Tongue (tissue), 2 donors: Measurements from ENCODE around the gene CUL2. TPM values are rescaled to one million over a fixed set of nuclear protein-coding genes. Genes with fewer than 3 reads are reported as not detected.
A peak's percentile ranks its signal among the peaks of the same experiment; 100 is the strongest.
"Not testable (repeated sequence)": the region's sequence is repeated elsewhere in the genome, so short reads cannot be mapped to it uniquely, and the experiment has no call there.

ENCODE experiments used
- DNase-seq: peaks from one replicate; pipeline ENCODE4 v3.0.0-alpha.2; 2015
- total RNA-seq: library from RNA; depleted of rRNA; stranded (reverse); fragments of >200 nt; gene quantifications from one replicate; pipeline ENCODE4 v1.2.3, GENCODE V29; 2014

CUL2 gene
- total RNA-seq, 1 donor from 2014 or later, result 60.4 TPM

GRCh38 chr10:35079763-35080162, 10.4 kb downstream of the CUL2 start:
- no peak for DNase-seq

DNA sequence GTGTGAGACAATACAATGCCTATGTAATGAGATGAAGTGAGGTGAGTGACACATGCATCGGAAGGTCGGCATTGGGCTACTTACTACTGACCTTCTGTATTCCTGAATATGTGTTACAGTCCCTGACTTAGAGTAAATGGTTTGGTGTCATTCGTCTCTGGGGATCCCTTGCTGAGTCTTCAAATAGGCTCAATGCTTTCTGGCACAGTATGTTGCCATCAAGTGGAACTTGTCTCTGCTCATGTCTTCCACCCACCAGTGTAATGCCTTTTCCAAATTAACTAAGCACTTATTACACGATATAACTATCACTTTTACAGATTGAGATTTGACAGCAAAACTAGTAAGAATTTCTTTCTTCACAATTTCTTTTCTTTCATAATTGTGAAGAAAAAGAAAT, 10.9 kb downstream of the CUL2 start:
- DNase-seq, result no peak

GRCh38 chr10:35075228-35075627, 14.9 kb downstream of the CUL2 start:
- no peak for DNase-seq

GRCh38 chr10:35074266-35074665, 15.9 kb downstream of the CUL2 start:
- DNase-seq, result no peak

GRCh38 chr10:35070521-35070920, 19.6 kb downstream of the CUL2 start:
- no peak for DNase-seq

DNA sequence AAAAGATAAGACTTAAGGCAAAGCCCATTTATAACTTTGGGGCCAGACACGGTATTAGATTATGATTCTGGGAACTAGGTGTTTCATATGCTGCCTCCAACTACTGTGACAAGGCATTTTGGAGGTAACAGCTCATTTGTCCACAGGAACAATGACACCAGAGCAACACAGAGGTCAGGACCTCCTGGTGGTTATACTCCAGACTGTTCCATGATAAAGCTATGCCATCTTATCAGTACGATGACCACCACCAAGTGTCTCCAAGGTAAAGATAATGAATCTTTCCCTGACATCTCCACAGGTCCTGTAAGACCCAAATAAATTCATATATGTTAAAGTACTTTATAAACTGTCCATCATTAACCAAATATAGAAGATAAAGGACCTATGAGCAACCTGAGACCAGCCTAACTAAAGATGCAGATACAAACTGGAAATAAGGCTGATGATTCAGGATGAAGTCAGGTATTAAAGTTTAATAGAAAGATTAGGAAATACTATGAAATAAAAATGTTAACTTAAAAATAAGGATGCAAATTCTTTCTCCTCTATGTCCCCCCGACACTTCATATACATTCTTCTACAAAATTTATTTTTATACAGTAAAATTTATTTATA, 26.2 kb downstream of the CUL2 start:
- no peak for DNase-seq

DNA sequence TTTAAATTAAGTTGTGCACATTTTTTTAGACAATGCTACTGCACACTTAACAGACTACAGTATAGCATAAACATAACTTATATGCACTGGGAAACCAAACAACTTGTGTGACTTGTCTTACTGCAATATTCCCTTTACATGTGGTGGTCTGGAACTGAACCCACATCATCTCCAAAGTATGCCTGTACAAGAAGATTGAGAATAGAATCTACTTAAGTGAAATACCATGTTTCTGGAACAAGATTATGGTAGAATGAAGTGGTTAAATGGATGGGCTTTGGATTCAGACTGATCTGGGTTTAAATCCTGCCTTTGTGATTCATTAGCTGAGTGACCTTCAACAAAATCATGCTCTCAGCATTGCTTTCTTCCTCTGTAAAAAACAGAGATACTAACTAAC, 30.7 kb downstream of the CUL2 start:
- DNase-seq, result no peak

- no peak for DNase-seq
These were observed 31.5 kb downstream of the CUL2 start for GRCh38 chr10:35058686-35059085.

- DNase-seq, result no peak
These were observed 32.0 kb downstream of the CUL2 start for GRCh38 chr10:35058134-35058533.

DNA sequence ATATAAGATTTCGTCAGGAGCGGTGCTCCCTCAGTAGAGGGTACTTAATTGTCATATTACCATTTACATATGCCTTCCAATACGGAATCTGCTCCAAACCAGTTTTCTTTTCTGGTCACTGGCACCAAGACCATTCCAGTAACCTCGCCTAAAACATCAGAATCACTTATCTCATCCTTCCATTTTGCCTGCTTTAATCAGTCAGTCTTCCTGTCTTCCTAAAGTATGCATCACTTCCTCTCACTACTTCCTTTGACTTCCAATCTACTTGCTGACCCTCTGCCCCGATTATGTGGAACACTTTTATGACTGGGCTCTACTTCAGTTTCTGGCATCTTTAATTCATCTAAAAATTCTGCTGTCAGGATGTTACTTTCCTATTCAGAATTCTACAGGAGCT, 33.5 kb downstream of the CUL2 start:
- no peak for DNase-seq

- no peak for DNase-seq
These were observed 34.0 kb downstream of the CUL2 start for GRCh38 chr10:35056133-35056532.

- DNase-seq, result no peak
These were observed 39.6 kb downstream of the CUL2 start for GRCh38 chr10:35050568-35050967.

DNA sequence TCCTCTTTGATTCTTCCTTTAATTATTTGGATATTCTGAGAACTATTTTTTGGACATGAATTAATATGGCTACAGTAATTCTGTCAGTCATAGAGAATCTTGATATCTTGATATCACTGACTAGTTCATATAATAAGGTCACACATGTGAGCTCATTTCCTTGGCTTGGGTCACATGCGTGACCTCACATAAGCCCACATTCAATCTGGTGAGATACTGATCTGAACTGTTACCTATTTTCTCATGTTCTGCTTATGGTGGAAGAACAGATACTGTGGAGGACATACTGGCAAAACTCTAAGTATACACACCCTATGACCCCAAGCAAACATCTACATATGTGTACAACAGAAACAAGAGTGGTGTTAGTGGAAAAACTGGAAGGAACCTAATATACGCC, 44.1 kb downstream of the CUL2 start:
- DNase-seq, result no peak

- DNase-seq, result not testable (repeated sequence)
These were observed 44.9 kb downstream of the CUL2 start for GRCh38 chr10:35045275-35045674.

DNA sequence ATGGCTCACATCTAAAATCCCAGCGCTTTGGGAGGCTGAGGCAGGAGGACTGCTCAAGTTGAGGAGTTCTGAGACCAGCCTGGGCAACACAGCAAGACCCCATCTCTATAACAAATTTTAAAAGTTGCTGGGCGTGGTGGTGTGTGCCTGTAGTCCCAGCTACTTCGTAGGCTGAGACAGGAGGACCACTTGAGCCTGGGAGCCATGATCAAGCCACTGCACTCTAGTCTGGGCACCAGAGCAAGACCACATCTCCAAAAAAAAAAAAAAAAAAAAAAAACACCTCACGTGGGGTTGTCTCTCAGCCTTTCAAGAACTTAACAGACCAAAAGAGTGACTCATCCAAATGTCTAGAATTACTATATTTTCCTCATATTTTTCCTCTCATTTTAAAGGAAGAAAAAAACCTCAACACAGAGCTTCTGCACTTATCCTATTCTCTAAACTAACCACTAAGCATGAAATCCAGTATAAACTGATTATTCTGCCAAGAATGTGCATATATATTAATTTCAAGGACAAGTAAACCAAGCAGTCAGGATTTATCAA, 46.3 kb downstream of the CUL2 start:
- no peak for DNase-seq

DNA sequence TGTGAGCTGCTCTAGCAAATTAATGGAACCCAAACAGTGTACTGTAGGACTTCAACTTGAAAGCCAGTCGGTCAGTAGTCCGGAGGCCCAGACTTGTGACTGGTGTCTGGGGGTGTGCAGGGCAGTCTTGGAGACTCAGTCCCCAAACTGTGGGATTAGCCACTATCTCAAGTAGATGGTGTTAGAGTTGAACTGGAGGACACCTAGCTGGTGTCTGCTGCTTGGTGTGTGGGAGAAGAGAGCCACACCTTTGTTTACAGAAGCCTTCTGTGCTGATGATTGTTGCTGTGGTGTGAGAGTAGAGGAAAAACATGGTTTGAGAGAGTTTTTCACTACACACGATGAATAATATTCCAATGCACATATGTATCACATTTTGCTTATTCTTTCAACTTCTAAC, 47.4 kb downstream of the CUL2 start:
- no peak for DNase-seq

DNA sequence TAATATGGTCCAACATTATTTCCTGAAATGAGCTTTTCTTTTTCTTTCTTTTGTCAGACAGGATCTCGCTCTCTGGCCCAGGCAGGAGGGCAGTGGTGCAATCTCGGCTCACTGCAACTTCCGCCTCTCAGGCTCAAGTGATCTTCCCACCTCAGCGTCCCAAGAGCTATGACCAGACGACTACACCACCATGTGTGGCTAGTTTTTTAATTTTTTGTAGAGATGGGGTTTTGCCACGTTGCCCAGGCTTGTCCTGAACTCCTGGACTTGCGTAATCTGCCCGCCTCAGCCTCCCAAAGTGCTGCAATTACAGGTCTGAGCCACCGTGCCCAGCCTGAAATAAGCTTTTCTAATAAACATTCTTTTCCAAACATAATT, 48.6 kb downstream of the CUL2 start:
- no peak for DNase-seq

DNA sequence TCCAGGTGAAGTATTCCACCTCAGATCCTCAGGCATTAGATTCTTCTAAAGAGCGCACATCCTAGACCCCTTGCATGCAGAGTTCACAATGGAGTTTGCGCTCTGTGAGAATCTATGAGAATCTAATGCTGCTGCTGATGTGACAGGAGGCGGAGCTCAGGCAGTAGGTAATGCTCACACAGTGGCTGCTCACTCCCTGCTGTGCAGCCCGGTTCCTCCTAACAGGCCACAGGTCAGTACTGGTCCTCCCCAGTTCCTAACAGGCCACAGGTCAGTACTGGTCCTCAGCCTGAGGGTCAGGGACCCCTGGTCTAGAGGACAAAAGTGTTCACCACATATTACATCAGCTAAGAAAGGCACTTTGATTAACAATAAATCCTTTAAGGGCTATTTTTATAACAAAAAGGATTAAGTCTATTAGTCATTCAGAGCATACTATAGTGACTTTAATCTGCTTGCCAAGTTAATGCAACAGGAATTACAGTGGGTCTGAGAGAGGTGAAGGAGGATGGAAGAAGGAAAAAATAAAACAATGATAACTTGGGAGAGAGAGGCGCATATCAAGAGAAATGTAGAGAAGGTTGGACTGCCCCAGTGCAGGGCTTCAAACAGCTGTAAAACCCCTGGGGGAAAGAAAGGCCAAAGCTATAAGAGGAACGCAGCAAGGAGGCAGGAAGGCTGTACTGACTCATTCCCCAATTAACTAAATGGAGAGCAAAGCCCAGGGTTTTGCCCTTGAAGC, 49.2 kb downstream of the CUL2 start:
- peak; percentile 5 for DNase-seq

DNA sequence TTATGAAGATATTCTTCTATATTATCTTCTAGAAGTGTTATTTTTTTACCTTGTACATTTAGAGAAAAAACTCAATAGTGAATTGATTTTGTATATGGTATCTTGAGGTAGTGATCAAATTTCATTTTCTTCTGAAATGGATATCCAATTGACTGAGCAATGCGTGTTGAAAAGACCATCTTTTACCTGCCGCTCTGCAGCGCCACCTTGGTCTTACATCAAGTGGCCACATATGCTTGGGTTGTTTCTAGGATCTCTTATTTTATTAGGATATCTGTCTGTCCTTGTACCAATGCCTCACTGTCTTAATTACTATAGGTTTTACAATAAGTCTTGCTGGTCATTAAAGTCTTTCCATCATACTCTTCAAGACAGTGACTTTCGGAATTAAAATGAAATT, 53.0 kb downstream of the CUL2 start:
- DNase-seq, result no peak

GRCh38 chr10:35035606-35036005, 54.5 kb downstream of the CUL2 start:
- no peak for DNase-seq

- DNase-seq, result peak; percentile 58
These were observed 62.6 kb downstream of the CUL2 start for GRCh38 chr10:35027567-35027966.

DNA sequence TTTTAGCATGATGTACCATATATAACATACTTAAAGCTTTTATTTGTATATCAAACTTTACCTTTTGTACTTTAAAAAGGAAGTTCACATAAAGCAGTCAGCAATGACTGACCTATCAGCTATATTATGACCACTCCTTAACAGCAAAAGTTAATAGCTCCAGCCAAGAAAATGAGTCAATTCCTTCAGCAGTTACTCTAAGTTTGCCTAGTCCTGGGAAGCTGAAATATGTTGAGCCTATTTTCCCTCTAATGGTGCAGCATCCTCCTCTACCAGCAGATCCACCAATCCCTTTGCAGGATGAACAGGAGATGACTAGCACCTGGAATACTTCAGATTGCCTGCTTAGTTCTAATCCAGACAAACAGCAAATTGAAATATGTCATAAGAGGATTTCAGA, 64.2 kb downstream of the CUL2 start:
- DNase-seq, result no peak

DNA sequence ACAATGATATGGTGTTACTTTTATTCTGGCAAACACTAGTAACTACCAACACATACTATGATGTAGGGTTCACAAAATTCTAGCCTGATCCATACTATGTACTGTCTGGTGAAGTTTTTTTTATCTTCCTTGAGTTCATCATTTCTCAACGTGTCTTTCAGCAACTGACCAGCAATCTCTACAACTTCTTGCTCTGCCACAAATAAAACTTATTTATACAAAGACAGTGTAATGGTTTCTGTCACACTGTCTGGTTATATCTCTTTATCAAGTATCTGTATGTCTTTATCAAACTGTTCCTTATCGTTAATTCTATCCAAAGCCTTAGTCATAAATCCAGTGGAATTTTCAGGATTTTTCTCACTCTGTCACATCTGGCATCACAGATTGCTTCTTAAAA, 69.7 kb downstream of the CUL2 start:
- DNase-seq, result no peak
